D721Med (cell line): Measurements from ENCODE around the gene TAS2R20.

Experiments
- DNase-seq: peaks from one replicate; pipeline ENCODE4 v3.0.0; 2011; ENCODE audit warnings: low spot score; ENCODE audit not compliant: insufficient read length
- FAIRE-seq: peaks from 2 replicates; lab custom pipeline; 2011; peaks lifted over from hg19 to GRCh38; lab: Jason Lieb, UNC
- CTCF ChIP-seq: IDR thresholded peaks from 2 replicates; pipeline ENCODE4 v1.5.1; 2012; ENCODE audit warnings: mild to moderate bottlenecking, control low read depth; ENCODE audit not compliant: insufficient read depth; ENCODE audit errors: missing control alignments

Gene TAS2R20

GRCh38 chr12:11022520-11022919, 24.4 kb upstream of the TAS2R20 start, which contains the start of gene TAS2R19:
Gene TAS2R19 (minus strand): TSS chr12:11022620. CDS start chr12:11022571, 49 bp downstream.
- FAIRE-seq (no peak), DNase-seq (no peak)
- TF ChIP-seq CTCF: no peak

GRCh38 chr12:11016937-11017336, 18.8 kb upstream of the TAS2R20 start:
- DNase-seq (no peak), FAIRE-seq (no peak)
- no peak for TF ChIP-seq CTCF

GRCh38 chr12:11015775-11016430, 17.8 kb upstream of the TAS2R20 start:
- FAIRE-seq (no peak), DNase-seq (no peak)
- no peak for TF ChIP-seq CTCF

- FAIRE-seq: no peak
- no peak for TF ChIP-seq CTCF
- DNase-seq: no peak
These were observed 16.1 kb upstream of the TAS2R20 start for GRCh38 chr12:11014234-11014633.

GRCh38 chr12:11007608-11008007, 9.5 kb upstream of the TAS2R20 start:
- no peak for TF ChIP-seq CTCF
- FAIRE-seq (no peak), DNase-seq (no peak)

- FAIRE-seq: no peak
- TF ChIP-seq CTCF: no peak
- no peak for DNase-seq
These were observed 3.8 kb downstream of the TAS2R20 start for GRCh38 chr12:10994307-10994706.

GRCh38 chr12:10989107-10989506, 9.0 kb downstream of the TAS2R20 start:
- DNase-seq (no peak), FAIRE-seq (no peak)
- TF ChIP-seq CTCF: no peak
